GM12892 (cell line): ENCODE data around the gene DGKI.

Experiments
- POLR2A ChIP-seq: IDR thresholded peaks from 2 replicates; pipeline ENCODE4 v1.6.1; 2011; ENCODE audit warnings: low read depth, low read length, control low read depth
- TAF1 ChIP-seq: IDR thresholded peaks from 2 replicates; pipeline ENCODE4 v1.6.1; 2011; ENCODE audit warnings: low read depth, mild to moderate bottlenecking, control low read depth, low read length, borderline replicate concordance

DNA sequence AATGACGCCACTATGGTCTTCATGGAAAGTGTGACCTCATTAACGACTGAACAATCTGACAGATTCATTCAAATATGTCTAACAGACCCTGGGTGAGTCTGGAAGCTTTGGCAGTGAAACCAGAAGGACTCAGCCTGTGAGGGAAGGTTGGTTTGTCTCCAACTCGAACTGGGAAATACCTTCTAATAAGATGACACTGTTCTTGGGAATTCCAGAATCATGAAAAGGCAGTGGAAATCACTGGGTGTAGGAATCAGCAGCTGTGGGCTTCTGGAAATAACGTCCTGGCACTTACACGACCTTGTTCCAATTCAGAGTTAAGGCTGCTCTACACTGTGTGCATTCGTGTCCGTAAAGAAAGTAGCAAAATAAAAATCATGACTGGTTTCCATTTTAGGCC is 75.1 kb downstream of the DGKI start:
- TF ChIP-seq POLR2A (no peak), TAF1 (no peak)
